NCI-H526 (cell line): ENCODE data around the gene TRIM21.
"Not testable (repeated sequence)": the region's sequence is repeated elsewhere in the genome, so short reads cannot be mapped to it uniquely, and the experiment has no call there.

Experiments
- DNase-seq, 2 experiments: peaks; one replicate each; lab custom pipeline; 2025; lab: John Stamatoyannopoulos, UW

Gene TRIM21

GRCh38 chr11:4393209-4393857, at the start of gene TRIM21:
Gene TRIM21, minus strand, starts transcription at chr11:4393702. Its CDS starts 3,293 bp downstream, at chr11:4390409.
- DNase-seq: peak; percentile 78 to 93

GRCh38 chr11:4441515-4441914, 48.0 kb upstream of the TRIM21 start:
- DNase-seq: no peak

- DNase-seq: no peak
These were observed 42.9 kb upstream of the TRIM21 start for GRCh38 chr11:4436411-4436810.

GRCh38 chr11:4433856-4434255, 40.4 kb upstream of the TRIM21 start:
- no peak for DNase-seq

GRCh38 chr11:4430051-4430450, 36.5 kb upstream of the TRIM21 start:
- DNase-seq: no peak

GRCh38 chr11:4418403-4418802, 24.9 kb upstream of the TRIM21 start:
- DNase-seq: no peak

- no peak for DNase-seq
These were observed 23.3 kb upstream of the TRIM21 start for GRCh38 chr11:4416816-4417215.

- DNase-seq: no peak
These were observed 22.8 kb upstream of the TRIM21 start for GRCh38 chr11:4416306-4416705.

GRCh38 chr11:4406206-4406605, 12.7 kb upstream of the TRIM21 start:
- not testable (repeated sequence) for DNase-seq

- DNase-seq: no peak
These were observed 339 bp upstream of the TRIM21 start for GRCh38 chr11:4393858-4394223.

GRCh38 chr11:4388221-4388620, 5.3 kb downstream of the TRIM21 start:
- no peak for DNase-seq

- DNase-seq: no peak
These were observed 7.3 kb downstream of the TRIM21 start for GRCh38 chr11:4385978-4386740.

- DNase-seq: no peak
These were observed 11.6 kb downstream of the TRIM21 start for GRCh38 chr11:4381901-4382300.

GRCh38 chr11:4375431-4376140, 17.9 kb downstream of the TRIM21 start:
- peak in 1 of 2 experiments; percentile 23 for DNase-seq

- no peak for DNase-seq
These were observed 23.3 kb downstream of the TRIM21 start for GRCh38 chr11:4370166-4370565.

- no peak for DNase-seq
These were observed 25.2 kb downstream of the TRIM21 start, which contains the start of gene OR52B4 for GRCh38 chr11:4368286-4368685. Gene OR52B4, minus strand, starts transcription at chr11:4368386. Its CDS starts 91 bp downstream, at chr11:4368295.

GRCh38 chr11:4348142-4348541, 45.4 kb downstream of the TRIM21 start:
- DNase-seq: not testable (repeated sequence)

- DNase-seq: not testable (repeated sequence)
These were observed 48.1 kb downstream of the TRIM21 start for GRCh38 chr11:4345366-4345765.
